Right cardiac atrium (tissue), 5 donors: Measurements from ENCODE around the gene SLC7A5. TPM values are rescaled to one million over a fixed set of nuclear protein-coding genes. Genes with fewer than 3 reads are reported as not detected.
"Not testable (repeated sequence)": the region's sequence is repeated elsewhere in the genome, so short reads cannot be mapped to it uniquely, and the experiment has no call there.

ENCODE experiments used
- ATAC-seq, 2 donors: fragments of 200-7000 bp; cut with Tn5 transposase; one replicate each; pipeline versions ENCODE4 v1.8.0 to v1.9.1; 2020; ENCODE audit warnings: moderate library complexity in 2 of 2, mild to moderate bottlenecking in 1 of 2
- DNase-seq, 3 donors: peaks; one replicate each; pipeline ENCODE4 v3.0.0-alpha.2; 2020
- H3K27ac ChIP-seq: one replicate; pipeline ENCODE4 v1.5.1; 2013; ENCODE audit warnings: mild to moderate bottlenecking, low read length, control low read depth, moderate library complexity
- H3K27me3 ChIP-seq: one replicate; pipeline ENCODE4 v1.6.1; 2013; ENCODE audit not compliant: control insufficient read depth, insufficient read depth
- H3K4me1 ChIP-seq: one replicate; pipeline ENCODE4 v1.6.1; 2013; ENCODE audit warnings: low read length; ENCODE audit not compliant: control insufficient read depth, insufficient read depth
- H3K4me3 ChIP-seq: one replicate; pipeline ENCODE4 v1.5.1; 2013; ENCODE audit warnings: low read length, control low read depth
- H3K9me3 ChIP-seq: one replicate; pipeline ENCODE4 v1.6.1; 2013; ENCODE audit warnings: low read length; ENCODE audit not compliant: control insufficient read depth
- WGBS: extraction: QIAGEN DNeasy Blood & Tissue Kit; methylation state at CpG from one replicate; pipeline ENCODE4 v1.1.7; 2013; 5-methylcytosine and 5-hydroxymethylcytosine counted together
- intact Hi-C, 4 donors: fragments of 100-400 bp; cut with DNase I; formaldehyde crosslinking; loops; one replicate each; pipeline versions ENCODE4 v1.11.0 to v1.14.0; 2022 to 2023
- polyA plus RNA-seq: library from polyadenylated mRNA; stranded (reverse); fragments of 200-250 nt; gene quantifications from one replicate; pipeline ENCODE4 v1.2.3, GENCODE V29; 2013
- total RNA-seq, 4 donors: library from RNA; stranded (reverse); fragmentation: NEBNext Ultra II Directional; extraction: Animal tissue kit (Norgen Biotek cat#: 25700); gene quantifications; one replicate each; pipeline ENCODE4 v1.2.1, GENCODE V29; 2021
- donor health status: healthy with polysubstance abuse.
- donor health status: DM: no; HTN: yes; CAD: no.
- donor health status: DM: no; HTN: no; CAD: no.
- donor health status: DM: no; HTN: yes; CAD: no; lungs with severe emphysema.
- donor health status: DM: yes; HTN: yes; CAD: no.

Gene SLC7A5
- total and polyA plus RNA-seq, 5 donors, result 6.6 to 23.3 (median 11.4) TPM

DNA sequence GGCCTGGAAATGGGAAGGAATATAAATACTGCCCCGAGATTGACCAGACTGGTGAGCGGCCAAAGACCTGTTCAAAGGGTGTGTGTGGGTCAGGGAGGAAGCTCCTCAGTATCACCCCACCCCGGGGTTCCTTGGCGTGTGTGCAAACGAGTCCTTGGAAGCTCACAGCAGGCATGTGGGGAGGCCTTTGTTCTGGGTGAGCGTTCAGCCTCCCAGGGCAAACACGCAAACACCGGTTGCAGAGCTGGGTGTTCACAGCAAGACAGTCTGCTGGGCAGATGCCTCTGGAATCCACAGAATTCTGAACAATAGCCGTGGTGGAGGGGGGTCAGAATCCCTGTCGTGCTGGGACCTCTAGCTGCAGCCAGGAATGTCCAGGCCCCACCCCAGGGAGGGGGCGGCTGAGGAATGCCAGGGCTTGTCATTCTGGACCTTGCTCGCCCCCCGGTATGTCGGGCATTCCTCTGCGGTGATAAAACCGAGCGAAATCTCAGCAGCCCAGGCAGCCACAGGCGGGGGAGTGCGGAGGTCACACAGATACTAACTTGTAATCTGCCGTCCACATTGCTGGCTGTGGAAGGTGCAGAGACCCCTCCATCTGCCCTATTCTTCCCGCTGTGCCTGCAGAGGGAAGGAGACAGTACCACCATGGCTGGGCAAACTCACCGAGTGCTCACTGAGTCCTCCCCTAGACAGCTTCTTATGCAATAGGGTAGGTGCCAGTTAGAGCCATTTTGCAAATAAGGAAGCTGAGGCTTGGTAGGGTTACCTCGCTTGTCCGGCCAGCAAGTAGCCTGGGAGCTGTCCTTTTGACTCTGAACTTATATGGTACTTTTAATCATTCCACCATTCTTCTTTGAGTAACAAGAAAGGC, 1.3 kb upstream of the SLC7A5 start:
- ATAC-seq, DNase-seq, H3K27ac ChIP-seq, H3K4me3 ChIP-seq, H3K27me3 ChIP-seq, H3K9me3 ChIP-seq, H3K4me1 ChIP-seq: not testable (repeated sequence)
- 57% methylated on average over 24 of the region's 24 CpGs for WGBS
- intact Hi-C loops, result loop anchor here (1.0 to 5.0 kb wide), 4 partner anchors 88 to 93 kb away; no protein-coding TSS in a partner anchor

DNA sequence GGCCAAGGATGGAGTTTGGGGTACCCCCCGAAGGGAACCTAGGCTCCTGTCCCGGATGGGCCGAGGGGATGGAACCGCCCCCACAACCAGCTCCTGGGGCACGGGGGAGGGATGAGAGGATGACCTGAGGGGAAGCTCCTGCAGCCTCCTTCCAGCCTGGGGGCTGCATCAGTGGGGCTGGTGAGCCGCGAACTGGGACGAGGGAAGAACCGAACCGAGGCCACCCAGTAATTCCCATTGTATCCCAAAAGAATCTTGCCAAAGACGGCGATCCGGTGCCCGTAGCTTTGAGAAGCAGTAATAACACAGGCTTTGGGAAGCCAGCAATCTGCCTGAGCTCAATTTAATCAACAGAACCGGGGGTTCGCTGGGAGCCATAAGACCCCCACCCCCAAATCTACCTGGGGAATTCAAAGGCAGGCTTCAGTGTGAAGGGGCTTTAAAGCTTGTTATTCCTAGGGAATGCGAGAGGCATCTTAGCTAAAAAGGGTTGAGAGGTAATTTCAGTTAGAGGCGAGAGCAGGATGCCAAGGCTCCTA, 641 bp upstream of the SLC7A5 start:
- intact Hi-C loops, result loop anchor here in 3 of 4 donors (2.0 to 5.0 kb wide), 3 partner anchors 88 to 93 kb away; no protein-coding TSS in a partner anchor
- H3K4me3 ChIP-seq, H3K27me3 ChIP-seq: not testable (repeated sequence)

DNA sequence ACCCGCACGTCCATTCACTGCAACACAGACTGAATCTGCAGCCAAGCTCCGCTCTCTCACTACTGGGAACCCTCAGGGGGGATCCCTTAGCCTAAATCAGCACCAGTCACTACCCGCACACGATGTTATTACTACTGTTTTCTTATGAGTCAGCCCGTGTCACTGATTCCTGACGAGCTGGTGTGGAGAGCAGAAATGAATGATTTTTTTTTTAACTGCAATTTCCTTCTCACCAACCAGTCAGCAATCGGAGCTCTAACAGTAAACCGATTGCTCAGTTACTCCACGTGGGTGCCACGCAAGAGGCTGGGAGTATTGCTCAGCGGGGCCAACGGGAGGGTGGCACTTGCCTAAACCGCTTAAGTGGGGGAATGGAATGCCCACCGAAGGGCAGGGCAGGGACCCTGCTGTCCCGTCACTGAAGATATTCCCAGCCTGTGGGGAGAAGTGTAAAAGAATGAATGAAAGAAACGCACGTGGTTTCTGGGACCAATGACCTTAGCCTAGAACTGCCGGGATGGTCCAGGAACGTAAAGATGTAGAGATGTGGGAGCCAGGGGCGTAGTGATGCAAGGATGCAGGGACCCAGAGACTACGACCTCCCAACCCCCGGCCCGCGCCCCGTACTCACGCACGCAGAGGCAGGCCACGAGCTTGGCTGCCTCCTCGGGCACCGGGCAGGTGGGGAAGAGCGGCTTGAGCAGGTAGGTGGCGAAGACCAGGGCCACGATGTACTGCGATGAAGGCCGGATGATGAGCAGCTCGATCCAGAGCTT, 865 bp downstream of the SLC7A5 start:
- WGBS, result 11% methylated on average over 36 of the region's 37 CpGs
- DNase-seq (peak in 1 of 3 donors; percentile 47), ATAC-seq (peak; percentile 6 to 36)
- peak overlapping the region; percentile 56 for H3K4me3 ChIP-seq
- H3K4me1 ChIP-seq, H3K9me3 ChIP-seq, intact Hi-C loops, H3K27ac ChIP-seq, H3K27me3 ChIP-seq: not testable (repeated sequence)

More for the DNA sequence above, 641 bp upstream of the SLC7A5 start:
- not testable (repeated sequence) for DNase-seq, H3K4me1 ChIP-seq, ATAC-seq, H3K9me3 ChIP-seq, H3K27ac ChIP-seq
- WGBS, result 67% methylated on average over 18 of the region's 18 CpGs

DNA sequence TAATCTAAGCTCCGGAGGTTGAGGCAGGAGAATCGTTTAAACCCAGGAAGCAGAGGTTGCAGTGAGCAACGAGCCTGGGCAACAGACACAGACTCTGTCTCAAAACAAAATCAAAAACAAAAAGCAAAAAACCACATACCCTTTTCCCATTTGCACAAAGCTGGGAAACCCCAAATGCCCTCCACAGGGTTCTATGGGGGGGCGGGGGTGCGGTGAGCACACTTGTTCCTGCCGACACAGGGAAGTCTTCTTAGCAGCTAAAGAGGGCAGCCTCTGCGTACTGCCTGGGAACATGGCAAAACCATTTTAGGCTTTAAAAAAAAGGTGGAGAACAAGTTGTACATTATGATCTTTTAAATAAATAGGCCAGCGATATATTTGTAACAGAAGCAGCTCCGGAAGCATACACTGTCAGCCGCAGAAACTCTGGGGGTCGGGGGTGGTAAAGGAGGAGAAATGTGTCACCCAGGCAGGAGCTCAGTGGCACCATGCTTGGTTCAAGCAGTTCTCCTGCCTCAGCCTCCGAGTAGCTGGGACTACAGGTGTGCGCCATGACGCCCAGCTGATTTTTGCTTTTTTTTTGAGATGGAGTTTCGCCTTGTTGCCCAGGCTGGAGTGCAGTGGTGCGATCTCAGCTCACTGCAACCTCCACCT, 3.3 kb downstream of the SLC7A5 start:
- intact Hi-C loops, H3K4me3 ChIP-seq, DNase-seq, H3K27me3 ChIP-seq, H3K9me3 ChIP-seq, H3K27ac ChIP-seq, ATAC-seq, H3K4me1 ChIP-seq: not testable (repeated sequence)
- WGBS, result 86% methylated on average over 16 of the region's 16 CpGs

DNA sequence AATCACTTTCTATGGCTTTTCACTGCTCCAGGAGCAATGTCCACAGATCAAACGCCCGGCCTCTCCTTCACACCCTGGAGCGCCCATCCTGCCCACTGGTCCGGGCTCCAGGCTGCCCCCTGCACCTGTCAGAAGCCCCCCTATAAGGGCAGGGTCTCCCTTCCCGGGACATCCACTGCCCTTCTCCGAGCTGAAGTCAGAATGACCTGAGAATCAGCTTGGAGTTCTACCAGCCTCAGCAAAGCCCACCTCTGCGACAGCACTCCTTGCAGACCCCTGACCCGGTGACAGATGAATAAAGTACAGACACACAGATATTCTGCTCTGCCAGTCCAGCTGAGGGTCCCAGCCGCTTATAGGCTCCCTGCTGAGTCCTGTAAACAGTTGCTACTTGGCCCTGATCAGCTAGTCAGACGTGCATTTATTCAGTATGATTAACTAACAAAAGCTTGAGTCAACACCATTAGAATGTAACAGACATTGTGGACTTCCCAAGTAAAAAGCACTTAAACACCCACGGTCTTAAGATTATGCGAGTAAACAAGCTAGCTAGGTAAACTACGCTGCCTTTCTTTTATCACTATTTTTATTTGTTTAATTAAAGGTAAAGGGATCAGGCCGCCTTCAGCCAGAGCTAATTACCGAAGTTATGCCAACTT, 4.8 kb downstream of the SLC7A5 start:
- no peak for ATAC-seq
- WGBS, result 91% methylated on average over 15 of the region's 15 CpGs
- intact Hi-C loops, result no loop called here
- Histone ChIP-seq H3K27me3 (no peaks in the 10 kb centered on the region), H3K9me3 (no peaks in the 10 kb centered on the region), H3K27ac (no peak overlapping the region), H3K4me1 (peaks cover 3% of the 10 kb centered on the region), H3K4me3 (no peak overlapping the region)
- DNase-seq, result no peak

DNA sequence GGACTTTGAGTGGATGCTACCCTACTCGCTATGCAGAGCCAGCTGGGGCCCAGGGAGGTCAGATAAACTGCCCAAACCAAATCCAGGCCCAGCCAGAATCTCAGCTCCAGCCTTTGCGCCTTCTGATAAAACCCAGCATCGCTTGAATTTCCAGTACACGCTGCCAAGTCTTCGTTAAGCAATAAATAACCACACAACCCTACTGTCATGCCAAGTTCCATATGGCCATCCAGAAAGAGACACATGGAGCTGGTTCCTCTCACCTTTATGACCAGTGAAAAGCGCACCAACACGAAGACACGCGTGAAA, 6.0 kb downstream of the SLC7A5 start:
- DNase-seq (peak in 1 of 3 donors; percentile 72), ATAC-seq (peak; percentile 15 to 40)
- 66% methylated on average over 9 of the region's 9 CpGs for whole genome bisulfite sequencing
- H3K4me3 ChIP-seq, H3K9me3 ChIP-seq, intact Hi-C loops, H3K4me1 ChIP-seq, H3K27me3 ChIP-seq: not testable (repeated sequence)
- H3K27ac ChIP-seq, result peak overlapping the region; percentile 51

DNA sequence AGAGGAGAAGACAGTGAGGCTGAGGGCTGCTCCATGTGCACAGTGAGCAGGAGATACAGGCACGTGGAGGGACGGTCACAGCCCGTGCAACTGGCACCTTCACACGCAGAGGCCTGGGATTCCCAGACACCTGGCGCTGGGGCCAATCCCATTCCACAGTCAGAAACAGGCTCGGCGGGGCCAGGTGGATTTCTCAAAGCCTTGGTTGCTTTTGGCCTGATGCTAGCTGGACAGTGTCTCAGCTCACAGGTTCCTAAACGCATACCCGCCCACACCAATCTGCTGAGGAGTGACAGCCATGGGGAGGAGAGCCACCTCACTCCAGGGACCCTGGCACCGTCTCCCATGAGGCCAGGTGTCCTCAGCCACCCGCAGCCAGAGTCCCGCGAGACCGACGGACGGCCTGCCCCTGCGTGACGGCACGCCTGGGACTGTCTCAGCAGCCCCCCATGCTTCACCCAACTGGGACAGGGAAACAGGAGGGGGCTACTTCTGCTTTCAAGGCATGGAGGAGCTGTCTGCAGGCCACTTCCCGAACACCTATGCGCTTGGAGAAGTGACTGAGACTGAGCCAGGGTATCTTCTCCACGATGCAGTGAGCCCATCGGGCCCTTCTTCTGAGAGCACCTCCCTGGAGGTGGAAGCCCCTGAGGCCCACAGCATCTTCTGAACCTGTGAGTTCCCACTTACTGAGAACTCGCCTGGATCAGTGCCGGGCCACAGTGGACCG, 6.5 kb downstream of the SLC7A5 start:
- 79% methylated on average over 26 of the region's 26 CpGs for WGBS
- H3K9me3 ChIP-seq, H3K4me1 ChIP-seq, H3K27me3 ChIP-seq, intact Hi-C loops, ATAC-seq, H3K4me3 ChIP-seq: not testable (repeated sequence)
- peak in 1 of 3 donors; percentile 52 for DNase-seq
- H3K27ac ChIP-seq, result peak overlapping the region; percentile 51

DNA sequence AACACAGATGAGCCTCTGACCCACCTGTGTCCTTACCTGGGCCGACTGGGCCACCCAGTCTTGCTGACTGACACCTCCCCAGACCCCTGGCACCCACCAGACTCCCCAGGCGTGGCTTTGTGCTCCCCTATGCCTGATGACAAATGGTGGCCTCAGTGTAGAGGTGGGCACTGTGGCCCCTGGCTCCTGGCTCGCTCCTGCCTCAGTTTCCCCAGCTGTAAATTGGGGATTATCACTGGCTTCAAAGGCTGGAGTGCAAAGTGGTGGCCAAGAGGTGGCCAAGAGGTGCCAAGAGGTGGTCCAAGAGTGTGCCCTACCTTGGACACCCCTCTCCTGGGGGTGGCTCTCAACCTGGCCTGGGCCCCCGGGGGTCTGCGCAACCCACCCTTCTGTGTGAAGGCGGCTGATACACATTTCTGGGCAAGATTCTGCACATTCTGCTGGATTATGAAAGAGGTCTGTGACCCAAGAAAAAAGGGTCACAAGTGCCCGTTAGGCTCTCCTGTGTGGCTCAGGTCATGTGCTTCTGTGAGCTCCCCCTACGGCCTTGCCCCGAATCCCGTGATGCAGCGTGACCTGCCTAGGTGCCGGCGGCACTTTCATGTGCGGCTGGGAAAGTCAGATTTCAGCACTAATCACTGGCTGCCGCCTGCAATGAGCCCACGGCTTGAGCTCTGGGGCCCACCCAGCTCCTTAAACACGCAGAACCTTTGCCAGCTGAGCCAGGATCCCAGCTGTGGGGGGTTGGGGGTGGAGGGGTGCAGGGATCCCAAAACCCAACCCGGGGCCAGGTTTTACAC, 7.8 kb downstream of the SLC7A5 start:
- intact Hi-C loops, H3K9me3 ChIP-seq, H3K27ac ChIP-seq, ATAC-seq, H3K4me3 ChIP-seq, H3K27me3 ChIP-seq, H3K4me1 ChIP-seq: not testable (repeated sequence)
- WGBS, result 83% methylated on average over 18 of the region's 18 CpGs
- peak in 1 of 3 donors; percentile 46 for DNase-seq

DNA sequence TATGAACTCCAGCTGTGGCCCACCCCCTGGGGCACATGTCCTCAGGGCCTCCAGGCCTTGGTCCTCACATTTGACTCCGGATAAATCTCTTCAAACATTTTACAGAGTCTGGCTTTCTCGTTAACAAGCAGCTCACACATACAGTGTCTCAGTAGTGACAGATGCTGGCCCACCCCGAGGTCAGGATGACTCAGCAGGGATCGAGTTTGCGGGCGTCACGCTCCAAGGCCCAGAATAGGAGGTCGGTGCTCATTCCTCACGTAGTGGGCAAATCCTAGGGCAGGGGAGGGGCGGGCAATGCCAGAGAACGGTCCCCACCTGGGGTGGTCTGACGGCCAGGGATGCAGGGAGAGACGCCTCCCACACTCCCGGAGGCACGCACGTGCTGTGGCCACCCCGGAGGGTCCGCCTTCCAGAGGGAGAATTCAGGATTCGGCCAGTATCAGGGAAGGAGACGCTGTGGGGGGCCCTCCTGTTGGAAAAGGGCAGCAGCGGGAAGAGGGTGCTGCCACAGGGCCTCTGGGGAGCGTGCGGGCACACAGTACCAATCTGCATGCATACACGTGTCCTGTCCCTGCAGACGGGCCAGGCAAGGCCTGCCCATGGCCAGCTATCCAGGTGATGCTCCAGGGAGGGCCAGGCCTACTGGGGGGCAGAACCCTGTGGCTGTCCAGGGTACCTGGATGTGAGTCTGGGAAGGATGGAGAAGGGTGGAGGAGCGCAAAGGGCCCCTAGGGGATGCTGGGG, 8.6 kb downstream of the SLC7A5 start:
- ATAC-seq (peak; percentile 55 to 57), DNase-seq (peak in 1 of 3 donors; percentile 75)
- Histone ChIP-seq H3K4me1 (peaks cover 3% of the 10 kb centered on the region), H3K4me3 (no peak overlapping the region), H3K27me3 (no peaks in the 10 kb centered on the region), H3K9me3 (no peaks in the 10 kb centered on the region), H3K27ac (peak overlapping the region; percentile 31)
- WGBS, result 64% methylated on average over 26 of the region's 26 CpGs
- intact Hi-C loops, result no loop called here
